Stimulated activated CD4-positive, alpha-beta T cell treated with anti-CD3 and anti-CD28 coated beads, Interleukin-4, amount 100 ng/mL, for 24 hours (primary cell): ENCODE results near the gene MAP3K10.

Experiments
- DNase-seq: peaks from one replicate; pipeline ENCODE4 v3.0.0-alpha.2; 2020

Gene MAP3K10

GRCh38 chr19:40252395-40252794 is 61.2 kb downstream of the MAP3K10 start:
- DNase-seq: no peak

- DNase-seq: no peak
Observed at GRCh38 chr19:40253611-40254092, 62.4 kb downstream of the MAP3K10 start.

- no peak for DNase-seq
Observed at GRCh38 chr19:40254714-40255418, 63.6 kb downstream of the MAP3K10 start.

GRCh38 chr19:40255619-40256166 is 64.5 kb downstream of the MAP3K10 start:
- no peak for DNase-seq

- no peak for DNase-seq
Observed at GRCh38 chr19:40256512-40256911, 65.3 kb downstream of the MAP3K10 start.

GRCh38 chr19:40257096-40257517 is 65.9 kb downstream of the MAP3K10 start:
- DNase-seq: no peak

- no peak for DNase-seq
Observed at GRCh38 chr19:40261631-40262030, 70.4 kb downstream of the MAP3K10 start.

GRCh38 chr19:40262422-40262821 is 71.2 kb downstream of the MAP3K10 start:
- DNase-seq: no peak

- DNase-seq: no peak
Observed at GRCh38 chr19:40263440-40264313, 72.5 kb downstream of the MAP3K10 start.

GRCh38 chr19:40264314-40265054 is 73.3 kb downstream of the MAP3K10 start:
- DNase-seq: no peak
